Mesenchymal stem cell (in vitro differentiated cells and primary cell): ENCODE data around the gene GALNT13.

Experiments
- DNase-seq: peaks from one replicate; pipeline ENCODE4 v3.0.0-alpha.2; 2013
- H2AFZ ChIP-seq: one replicate; pipeline ENCODE4 v1.6.1; 2013; ENCODE audit warnings: low read depth, mild to moderate bottlenecking, control low read depth, inconsistent platforms, low read length, moderate library complexity
- H2AK5ac ChIP-seq: 2 replicates; pipeline ENCODE4 v1.6.1; 2013; ENCODE audit warnings: low read length, moderate library complexity, mild to moderate bottlenecking, inconsistent platforms; ENCODE audit not compliant: severe bottlenecking
- H2BK120ac ChIP-seq: one replicate; pipeline ENCODE4 v1.6.1; 2013; ENCODE audit warnings: low read depth, mild to moderate bottlenecking, inconsistent platforms, low read length, moderate library complexity
- H2BK12ac ChIP-seq, 2 experiments: one replicate each; pipeline ENCODE4 v1.6.1; 2013; ENCODE audit warnings: inconsistent platforms in 2 of 2, low read length in 2 of 2, mild to moderate bottlenecking in 2 of 2, moderate library complexity in 2 of 2, control low read depth in 1 of 2
- H2BK15ac ChIP-seq: one replicate; pipeline ENCODE4 v1.6.1; 2013; ENCODE audit warnings: mild to moderate bottlenecking, low read depth, inconsistent platforms; ENCODE audit not compliant: poor library complexity, severe bottlenecking
- H2BK5ac ChIP-seq: 2 replicates; pipeline ENCODE4 v1.6.1; 2013; ENCODE audit warnings: low read depth, mild to moderate bottlenecking, low read length, control low read depth, inconsistent platforms; ENCODE audit not compliant: poor library complexity, severe bottlenecking
- H3K14ac ChIP-seq, 2 experiments: one replicate each; pipeline ENCODE4 v1.6.1; 2013; ENCODE audit warnings: inconsistent platforms in 2 of 2, low read length in 2 of 2, control low read depth in 1 of 2, mild to moderate bottlenecking in 1 of 2, moderate library complexity in 1 of 2
- H3K18ac ChIP-seq, 2 experiments: one replicate each; pipeline ENCODE4 v1.6.1; 2013; ENCODE audit warnings: inconsistent platforms in 2 of 2, low read length in 2 of 2, control low read depth in 1 of 2, low read depth in 1 of 2, mild to moderate bottlenecking in 1 of 2
- H3K23ac ChIP-seq, 2 experiments: one replicate each; pipeline ENCODE4 v1.6.1; 2013; ENCODE audit warnings: inconsistent platforms in 2 of 2, low read length in 2 of 2, mild to moderate bottlenecking in 2 of 2, moderate library complexity in 2 of 2, control low read depth in 1 of 2
- H3K27ac ChIP-seq: 2 replicates; pipeline ENCODE4 v1.5.1; 2013; ENCODE audit warnings: mild to moderate bottlenecking, moderate library complexity, low read length, control low read depth, inconsistent platforms; ENCODE audit not compliant: poor library complexity, severe bottlenecking
- H3K27me3 ChIP-seq, 2 experiments: 2 replicates each; pipeline versions ENCODE4 v1.6.1 to v1.7.0; 2013; ENCODE audit warnings: low read length in 2 of 2, mild to moderate bottlenecking in 2 of 2, moderate library complexity in 2 of 2, control low read depth in 1 of 2, inconsistent platforms in 1 of 2; ENCODE audit not compliant: control insufficient read depth in 1 of 2, insufficient read depth in 1 of 2
- H3K36me3 ChIP-seq, 2 experiments: 2 replicates each; pipeline versions ENCODE4 v1.6.1 to v1.7.0; 2013; ENCODE audit warnings: low read length in 2 of 2, control low read depth in 1 of 2, inconsistent platforms in 1 of 2, low read depth in 1 of 2, mild to moderate bottlenecking in 1 of 2; ENCODE audit not compliant: insufficient read depth in 2 of 2, control insufficient read depth in 1 of 2
- H3K4ac ChIP-seq, 2 experiments: one replicate each; pipeline ENCODE4 v1.6.1; 2013; ENCODE audit warnings: inconsistent platforms in 2 of 2, low read length in 2 of 2, mild to moderate bottlenecking in 2 of 2, moderate library complexity in 2 of 2, control low read depth in 1 of 2, low read depth in 1 of 2
- H3K4me1 ChIP-seq: 2 replicates; pipeline ENCODE4 v1.6.1; 2013; ENCODE audit warnings: low read depth, low read length, control low read depth; ENCODE audit not compliant: control insufficient read depth, insufficient read depth
- H3K4me2 ChIP-seq: 2 replicates; pipeline ENCODE4 v1.6.1; 2013; ENCODE audit warnings: low read length, mild to moderate bottlenecking, inconsistent platforms; ENCODE audit not compliant: poor library complexity, severe bottlenecking
- H3K4me3 ChIP-seq, 2 experiments: 2 replicates each; pipeline versions ENCODE4 v1.5.1 to v1.7.0; 2013; ENCODE audit warnings: low read length in 2 of 2, mild to moderate bottlenecking in 2 of 2, control low read depth in 1 of 2, low read depth in 1 of 2; ENCODE audit not compliant: insufficient read depth in 1 of 2
- H3K79me1 ChIP-seq: replicated peaks from 2 replicates; pipeline ENCODE4 v1.6.1; 2013; ENCODE audit warnings: mild to moderate bottlenecking, control low read depth, low read length, inconsistent platforms; ENCODE audit not compliant: poor library complexity, severe bottlenecking
- H3K9ac ChIP-seq: 2 replicates; pipeline ENCODE4 v1.7.0; 2013; ENCODE audit warnings: mild to moderate bottlenecking, low read length, moderate library complexity
- H3K9me3 ChIP-seq: 2 replicates; pipeline ENCODE4 v1.7.0; 2013; ENCODE audit warnings: mild to moderate bottlenecking, low read length; ENCODE audit not compliant: control insufficient read depth
- H4K8ac ChIP-seq: one replicate; pipeline ENCODE4 v1.6.1; 2013; ENCODE audit warnings: inconsistent platforms, mild to moderate bottlenecking, low read length, moderate library complexity
- H4K91ac ChIP-seq: one replicate; pipeline ENCODE4 v1.6.1; 2013; ENCODE audit warnings: mild to moderate bottlenecking, low read length, inconsistent platforms
- WGBS: methylation state at CpG from one replicate; pipeline ENCODE4 v1.1.7; 2013; ENCODE audit warnings: mixed read lengths; 5-methylcytosine and 5-hydroxymethylcytosine counted together

GALNT13 gene

GRCh38 chr2:153967248-153967973 lies 95.7 kb downstream of the GALNT13 start:
- H3K27me3 ChIP-seq = no peaks in the 10 kb centered on the region
- no peaks in the 10 kb centered on the region for H3K79me1 ChIP-seq
- no peak overlapping the region for H2BK5ac ChIP-seq
- H3K14ac ChIP-seq = no peak overlapping the region
- 75% methylated on average over 4 of the region's 5 CpGs for WGBS
- H2BK15ac ChIP-seq = no peak overlapping the region
- no peak overlapping the region for H3K9ac ChIP-seq
- no peak overlapping the region for H2AK5ac ChIP-seq
- no peaks in the 10 kb centered on the region for H3K36me3 ChIP-seq
- no peak overlapping the region for H2BK120ac ChIP-seq
- H3K4me2 ChIP-seq = no peak overlapping the region
- no peak overlapping the region for H4K91ac ChIP-seq
- no peak overlapping the region for H2BK12ac ChIP-seq
- no peak overlapping the region for H3K4ac ChIP-seq
- no peak overlapping the region for H3K18ac ChIP-seq
- no peak for DNase-seq
- H3K23ac ChIP-seq = no peak overlapping the region
- no peak overlapping the region for H2AFZ ChIP-seq
- no peak overlapping the region for H3K4me3 ChIP-seq
- no peak overlapping the region for H4K8ac ChIP-seq
- H3K27ac ChIP-seq = no peak overlapping the region
- no peaks in the 10 kb centered on the region for H3K9me3 ChIP-seq
- no peaks in the 10 kb centered on the region for H3K4me1 ChIP-seq

- Histone ChIP-seq H3K4me3 (no peak overlapping the region), H2AFZ (no peak overlapping the region), H2BK5ac (no peak overlapping the region)
Observed at GRCh38 chr2:153971250-153971649, 99.5 kb downstream of the GALNT13 start.

GRCh38 chr2:153971855-153972254 lies 100.1 kb downstream of the GALNT13 start:
- Histone ChIP-seq H2AK5ac (no peak overlapping the region), H3K4me2 (no peak overlapping the region), H3K23ac (no peak overlapping the region), H3K79me1 (no peaks in the 10 kb centered on the region), H3K9me3 (no peaks in the 10 kb centered on the region), H2BK120ac (no peak overlapping the region), H3K18ac (no peak overlapping the region), H3K14ac (no peak overlapping the region), H3K36me3 (no peaks in the 10 kb centered on the region), H2AFZ (no peak overlapping the region), H4K8ac (no peak overlapping the region), H3K27ac (no peak overlapping the region), H2BK5ac (no peak overlapping the region), H3K4me1 (no peaks in the 10 kb centered on the region), H3K9ac (no peak overlapping the region), H2BK12ac (no peak overlapping the region), H2BK15ac (no peak overlapping the region), H3K27me3 (no peaks in the 10 kb centered on the region), H3K4ac (no peak overlapping the region), H3K4me3 (no peak overlapping the region), H4K91ac (no peak overlapping the region)
- WGBS = 50% methylated on average over 1 of the region's 1 CpG
- no peak for DNase-seq

More at GRCh38 chr2:153971250-153971649, 99.5 kb downstream of the GALNT13 start:
- no peaks in the 10 kb centered on the region for H3K9me3 ChIP-seq
- no peak overlapping the region for H2AK5ac ChIP-seq
- H3K36me3 ChIP-seq = no peaks in the 10 kb centered on the region
- no peak overlapping the region for H2BK120ac ChIP-seq
- no peak overlapping the region for H3K4me2 ChIP-seq
- H3K14ac ChIP-seq = no peak overlapping the region
- no peak overlapping the region for H4K8ac ChIP-seq
- H3K79me1 ChIP-seq = no peaks in the 10 kb centered on the region
- peak overlapping the region; percentile 57 for H3K27ac ChIP-seq
- H3K9ac ChIP-seq = no peak overlapping the region
- peak; percentile 10 for DNase-seq
- no peak overlapping the region for H4K91ac ChIP-seq
- H3K18ac ChIP-seq = no peak overlapping the region
- no peak overlapping the region for H3K23ac ChIP-seq
- no peaks in the 10 kb centered on the region for H3K27me3 ChIP-seq
- no peak overlapping the region for H3K4ac ChIP-seq
- H2BK15ac ChIP-seq = no peak overlapping the region
- WGBS = 56% methylated on average over 1 of the region's 2 CpGs
- no peak overlapping the region for H2BK12ac ChIP-seq
- no peaks in the 10 kb centered on the region for H3K4me1 ChIP-seq

GRCh38 chr2:153972412-153972811 lies 100.7 kb downstream of the GALNT13 start:
- no peaks in the 10 kb centered on the region for H3K79me1 ChIP-seq
- DNase-seq = no peak
- H3K23ac ChIP-seq = no peak overlapping the region
- H3K9ac ChIP-seq = no peak overlapping the region
- no peak overlapping the region for H2BK120ac ChIP-seq
- H3K27me3 ChIP-seq = no peaks in the 10 kb centered on the region
- H4K91ac ChIP-seq = no peak overlapping the region
- no peaks in the 10 kb centered on the region for H3K36me3 ChIP-seq
- no peak overlapping the region for H3K4ac ChIP-seq
- H3K27ac ChIP-seq = no peak overlapping the region
- no peak overlapping the region for H3K4me2 ChIP-seq
- H3K14ac ChIP-seq = no peak overlapping the region
- H2BK12ac ChIP-seq = no peak overlapping the region
- H4K8ac ChIP-seq = no peak overlapping the region
- no peaks in the 10 kb centered on the region for H3K9me3 ChIP-seq
- no peak overlapping the region for H3K4me3 ChIP-seq
- no peak overlapping the region for H2BK15ac ChIP-seq
- no peaks in the 10 kb centered on the region for H3K4me1 ChIP-seq
- no peak overlapping the region for H2AK5ac ChIP-seq
- no peak overlapping the region for H2BK5ac ChIP-seq
- H3K18ac ChIP-seq = no peak overlapping the region
- H2AFZ ChIP-seq = no peak overlapping the region
